GM23338 (cell line): ENCODE data around the gene ARHGEF3.

Experiments
- CREB1 ChIP-seq: fragments of 250-450 bp; sonication (Bioruptor Pico); IDR thresholded peaks from 2 replicates; pipeline ENCODE4 v1.5.0; 2020; ENCODE audit warnings: low read depth, mild to moderate bottlenecking, moderate library complexity
- CTCF ChIP-seq, 2 experiments: fragments of 200-600 bp in 1 of 2; sonication (generic) in 1 of 2; conservative IDR thresholded peaks; 2 replicates each; pipeline versions ENCODE4 v1.5.1 to v1.6.1; 2016 to 2017; ENCODE audit warnings: antibody characterized with exemption in 2 of 2, low read depth in 2 of 2, mild to moderate bottlenecking in 2 of 2, moderate library complexity in 1 of 2
- ETS1 ChIP-seq: IDR thresholded peaks from 2 replicates; pipeline ENCODE4 v1.6.1; 2016; ENCODE audit warnings: antibody characterized with exemption
- EZH2 ChIP-seq: fragments of 200-600 bp; sonication (generic); IDR thresholded peaks from one replicate; pipeline ENCODE4 v1.8.0; 2017; ENCODE audit warnings: antibody characterized with exemption, mild to moderate bottlenecking, low read depth; ENCODE audit not compliant: unreplicated experiment
- EZH2phosphoT487 ChIP-seq: fragments of 200-600 bp; sonication (generic); IDR thresholded peaks from one replicate; pipeline ENCODE4 v1.8.1; 2018; ENCODE audit warnings: antibody characterized with exemption; ENCODE audit not compliant: unreplicated experiment
- JUNB ChIP-seq: IDR thresholded peaks from one replicate; pipeline ENCODE4 v1.6.1; 2016; ENCODE audit warnings: antibody characterized with exemption; ENCODE audit not compliant: unreplicated experiment
- POLR2AphosphoS5 ChIP-seq: IDR thresholded peaks from 2 replicates; pipeline ENCODE4 v1.6.1; 2016; ENCODE audit warnings: antibody characterized with exemption, low read depth
- REST ChIP-seq: IDR thresholded peaks from one replicate; pipeline ENCODE4 v1.6.1; 2018; ENCODE audit warnings: antibody characterized with exemption; ENCODE audit not compliant: unreplicated experiment
- STAT1 ChIP-seq: IDR thresholded peaks from one replicate; pipeline ENCODE4 v1.6.1; 2016; ENCODE audit warnings: antibody characterized with exemption; ENCODE audit not compliant: unreplicated experiment
- ZNF114 ChIP-seq: fragments of 250-450 bp; sonication (Bioruptor Pico); IDR thresholded peaks from 2 replicates; pipeline ENCODE4 v1.5.0; 2020; ENCODE audit warnings: mild to moderate bottlenecking, moderate library complexity
- ZNF331 ChIP-seq: fragments of 250-450 bp; sonication (Bioruptor Pico); IDR thresholded peaks from 2 replicates; pipeline ENCODE4 v1.5.0; 2020; ENCODE audit warnings: low read depth, mild to moderate bottlenecking, moderate library complexity

GRCh38 chr3:56775445-56775837 is 26.3 kb downstream of the ARHGEF3 start:
- TF ChIP-seq POLR2AphosphoS5 (no peak), REST (no peak), CTCF (conservative IDR thresholded peaks at IDR 0.05; ENCODE audit: low read depth in 2 of 2) (no peak), CREB1 (CRISPR knock-in tag) (no peak), EZH2 (no peak), JUNB (no peak), ETS1 (no peak), EZH2phosphoT487 (no peak), STAT1 (no peak), ZNF331 (CRISPR knock-in tag) (no peak), ZNF114 (CRISPR knock-in tag) (no peak)
